H1 (cell line): ENCODE data around the gene SNX27.

Experiments
- CHD1 ChIP-seq: IDR thresholded peaks from 2 replicates; pipeline ENCODE4 v1.6.1; 2012; ENCODE audit warnings: low read depth, low read length, improper control_type of control experiment
- CTCF ChIP-seq, 3 experiments: IDR thresholded peaks; 1 replicate in 2 of 3; 2 replicates in 1 of 3; pipeline versions ENCODE4 v1.5.1 to v1.6.1; 2011; ENCODE audit warnings: low read length in 3 of 3, mild to moderate bottlenecking in 3 of 3, inconsistent platforms in 2 of 3, low read depth in 1 of 3, moderate library complexity in 1 of 3; ENCODE audit not compliant: insufficient read depth in 1 of 3; ENCODE audit errors: control extremely low read depth in 1 of 3
- EZH2 ChIP-seq: fragments of 200-600 bp; sonication (generic); IDR thresholded peaks from 2 replicates; pipeline ENCODE4 v1.7.1; 2012; ENCODE audit warnings: low read depth, mild to moderate bottlenecking, moderate library complexity, low read length, inconsistent platforms; ENCODE audit not compliant: severe bottlenecking
- GABPA ChIP-seq: IDR thresholded peaks from 2 replicates; pipeline ENCODE4 v1.6.1; 2011; ENCODE audit warnings: mild to moderate bottlenecking, low read length, moderate library complexity, borderline replicate concordance; ENCODE audit not compliant: insufficient read depth

GRCh38 chr1:151613282-151613780 is 1.5 kb downstream of the SNX27 start:
- TF ChIP-seq GABPA (no peak), CTCF (IDR thresholded peaks at IDR 0.05; ENCODE audit: control extremely low read depth in 1 of 3, insufficient read depth in 1 of 3, low read depth in 1 of 3, low read length in 3 of 3) (no peak), EZH2 (no peak), CHD1 (no peak)
